Tibial nerve (tissue), 4 donors: Measurements from ENCODE around the gene SP2. TPM values are rescaled to one million over a fixed set of nuclear protein-coding genes. Genes with fewer than 3 reads are reported as not detected.

Experiments used
- DNase-seq, 2 donors: peaks; one replicate each; pipeline ENCODE4 v3.0.0-alpha.2; 2019; ENCODE audit warnings: low spot score in 2 of 2
- H3K27ac ChIP-seq, 4 donors: fragments of 200-600 bp; sonication (generic) in 3 of 4; one replicate each; pipeline ENCODE4 v1.5.1; 2017 to 2019; ENCODE audit warnings: mild to moderate bottlenecking in 1 of 4
- H3K27me3 ChIP-seq, 2 donors: fragments of 200-600 bp; sonication (generic) in 1 of 2; one replicate each; pipeline versions ENCODE4 v1.5.1 to v1.6.0; 2017 to 2019
- H3K36me3 ChIP-seq, 3 donors: fragments of 200-600 bp; sonication (generic); one replicate each; pipeline ENCODE4 v1.5.1; 2018 to 2019
- H3K4me1 ChIP-seq, 4 donors: fragments of 200-600 bp; sonication (generic) in 3 of 4; one replicate each; pipeline ENCODE4 v1.5.1; 2017 to 2019
- H3K4me3 ChIP-seq, 4 donors: fragments of 200-600 bp; sonication (generic) in 3 of 4; one replicate each; pipeline ENCODE4 v1.5.1; 2017 to 2019; ENCODE audit warnings: mild to moderate bottlenecking in 1 of 4, moderate library complexity in 1 of 4
- H3K9me3 ChIP-seq, 4 donors: fragments of 200-600 bp; sonication (generic) in 3 of 4; one replicate each; pipeline ENCODE4 v1.5.1; 2017 to 2019
- CTCF ChIP-seq, 5 experiments: fragments of 200-600 bp in 3 of 5; fragments of 450-650 bp in 2 of 5; sonication (generic) in 3 of 5; IDR thresholded peaks; one replicate each; pipeline ENCODE4 v1.5.1; 2016 to 2019; ENCODE audit warnings: antibody characterized with exemption in 5 of 5, mild to moderate bottlenecking in 3 of 5, moderate library complexity in 2 of 5
- EP300 ChIP-seq, 2 donors: sonication (generic); formaldehyde crosslinking; IDR thresholded peaks; one replicate each; pipeline ENCODE4 v1.6.1; 2017; ENCODE audit warnings: antibody characterized with exemption in 2 of 2, mild to moderate bottlenecking in 1 of 2
- POLR2A ChIP-seq, 2 donors: fragments of 450-650 bp; IDR thresholded peaks; one replicate each; pipeline ENCODE4 v1.6.1; 2017; ENCODE audit warnings: antibody characterized with exemption in 2 of 2, mild to moderate bottlenecking in 2 of 2, moderate library complexity in 2 of 2
- WGBS, 2 donors: methylation state at CpG; one replicate each; pipeline ENCODE4 v1.1.5; 2018; 5-methylcytosine and 5-hydroxymethylcytosine counted together
- total RNA-seq, 4 donors: library from RNA; depleted of rRNA; stranded (reverse); fragments of >200 nt; gene quantifications; one replicate each; pipeline ENCODE4 v1.1.0, GENCODE V29; 2016

SP2 gene
- total RNA-seq = 1 to 10 TPM; 5.9 to 7.2 (median 7.1) TPM

GRCh38 chr17:47895856-47896671, at the start of gene SP2:
SP2 (plus strand) TSS chr17:47896236; CDS start chr17:47896287, 51 bp downstream.
- TF ChIP-seq POLR2A (IDR thresholded peaks at IDR 0.05) (peak; percentile 66 to 82), CTCF (IDR thresholded peaks at IDR 0.05) (peak in 4 of 5 experiments; percentile 4 to 91 (median 46)), EP300 (IDR thresholded peaks at IDR 0.05) (peak in 1 of 2 donors; percentile 88)
- Histone ChIP-seq H3K9me3 (no peaks in the 10 kb centered on the region), H3K27ac (peak within 1 kb of the TSS; percentile 94 to 100 (median 100)), H3K36me3 (peaks cover 0 to 3% (median 0%) of the 10 kb centered on the region in 3 donors), H3K4me3 (peak within 1 kb of the TSS; percentile 76 to 97 (median 90)), H3K27me3 (no peaks in the 10 kb centered on the region), H3K4me1 (peaks cover 0 to 59% (median 30%) of the 10 kb centered on the region in 4 donors)
- peak; percentile 100 for DNase-seq
- WGBS, 2 donors = 0% methylated on average over 43 to 65 of the region's 70 CpGs

GRCh38 chr17:47846716-47847340, 49.2 kb upstream of the SP2 start:
- no peak overlapping the region for H3K27ac ChIP-seq

GRCh38 chr17:47847341-47848197, 48.5 kb upstream of the SP2 start:
- 12 to 18% methylated on average over 14 to 44 of the region's 71 CpGs for WGBS, 2 donors
- no peak for DNase-seq
- H3K27me3 ChIP-seq = peaks cover 0 to 78% of the 10 kb centered on the region in 2 donors

More at GRCh38 chr17:47846716-47847340, 49.2 kb upstream of the SP2 start:
- TF ChIP-seq POLR2A (IDR thresholded peaks at IDR 0.05) = no peak
- no peak for TF ChIP-seq EP300 (IDR thresholded peaks at IDR 0.05)
- peak in 1 of 5 experiments; percentile 1 for TF ChIP-seq CTCF (IDR thresholded peaks at IDR 0.05)
- peaks cover 0 to 70% of the 10 kb centered on the region in 2 donors for H3K27me3 ChIP-seq
- peaks cover 0 to 33% (median 19%) of the 10 kb centered on the region in 4 donors for H3K4me1 ChIP-seq
- whole genome bisulfite sequencing, 2 donors = 14 to 21% methylated on average over 29 to 31 of the region's 31 CpGs
- no peak for DNase-seq
- H3K9me3 ChIP-seq = no peaks in the 10 kb centered on the region
- no peaks in the 10 kb centered on the region for H3K36me3 ChIP-seq
- H3K4me3 ChIP-seq = no peak overlapping the region

GRCh38 chr17:47848198-47848513, 47.9 kb upstream of the SP2 start:
- no peak for TF ChIP-seq POLR2A (IDR thresholded peaks at IDR 0.05)
- TF ChIP-seq EP300 (IDR thresholded peaks at IDR 0.05) = no peak
- TF ChIP-seq CTCF (IDR thresholded peaks at IDR 0.05) = no peak
- no peaks in the 10 kb centered on the region for H3K9me3 ChIP-seq
- H3K27ac ChIP-seq = no peak overlapping the region
- 35 to 47% methylated on average over 15 to 16 of the region's 23 CpGs for WGBS, 2 donors
- DNase-seq = no peak
- peaks cover 0 to 83% of the 10 kb centered on the region in 2 donors for H3K27me3 ChIP-seq
- peaks cover 0 to 37% (median 19%) of the 10 kb centered on the region in 4 donors for H3K4me1 ChIP-seq
- H3K36me3 ChIP-seq = no peaks in the 10 kb centered on the region
- no peak overlapping the region for H3K4me3 ChIP-seq

More at GRCh38 chr17:47847341-47848197, 48.5 kb upstream of the SP2 start:
- H3K4me1 ChIP-seq = peaks cover 0 to 40% (median 20%) of the 10 kb centered on the region in 4 donors
- TF ChIP-seq POLR2A (IDR thresholded peaks at IDR 0.05) = no peak
- TF ChIP-seq CTCF (IDR thresholded peaks at IDR 0.05) = peak in 2 of 5 experiments; percentile 18 to 20
- no peak for TF ChIP-seq EP300 (IDR thresholded peaks at IDR 0.05)
- no peaks in the 10 kb centered on the region for H3K9me3 ChIP-seq
- no peak overlapping the region for H3K27ac ChIP-seq
- no peak overlapping the region for H3K4me3 ChIP-seq
- no peaks in the 10 kb centered on the region for H3K36me3 ChIP-seq
